Nephron (organoid): ENCODE data around the gene ATP6V0B.
A peak's percentile ranks its signal among the peaks of the same experiment; 100 is the strongest.

Experiments
- H3K27ac Mint-ChIP-seq, 3 experiments: 2 replicates each; pipeline ENCODE4 v1.8.0; 2020; ENCODE audit warnings: mixed read lengths in 3 of 3, mild to moderate bottlenecking in 2 of 3, moderate library complexity in 1 of 3
- H3K27me3 Mint-ChIP-seq: 2 replicates; pipeline ENCODE4 v1.8.0; 2021; ENCODE audit warnings: low read depth, mild to moderate bottlenecking, moderate library complexity, mixed read lengths
- H3K36me3 Mint-ChIP-seq: 2 replicates; pipeline ENCODE4 v1.8.0; 2020; ENCODE audit warnings: low read depth, mixed read lengths
- H3K4me1 Mint-ChIP-seq: 2 replicates; pipeline ENCODE4 v1.8.0; 2020; ENCODE audit warnings: mixed read lengths
- H3K4me3 Mint-ChIP-seq, 3 experiments: 2 replicates each; pipeline ENCODE4 v1.8.0; 2020; ENCODE audit warnings: mild to moderate bottlenecking in 3 of 3, mixed read lengths in 3 of 3, moderate library complexity in 2 of 3
- H3K9me3 Mint-ChIP-seq: 2 replicates; pipeline ENCODE4 v1.8.0; 2020; ENCODE audit warnings: mixed read lengths
- TF ChIP-seq, protein P1 (sequence below), 3 experiments: fragments of 200-600 bp; sonication (generic); IDR thresholded peaks; one replicate each; pipeline ENCODE4 v1.5.0; 2021; ENCODE audit warnings: antibody characterized with exemption in 3 of 3; ENCODE audit not compliant: unreplicated experiment in 3 of 3

Gene ATP6V0B

DNA sequence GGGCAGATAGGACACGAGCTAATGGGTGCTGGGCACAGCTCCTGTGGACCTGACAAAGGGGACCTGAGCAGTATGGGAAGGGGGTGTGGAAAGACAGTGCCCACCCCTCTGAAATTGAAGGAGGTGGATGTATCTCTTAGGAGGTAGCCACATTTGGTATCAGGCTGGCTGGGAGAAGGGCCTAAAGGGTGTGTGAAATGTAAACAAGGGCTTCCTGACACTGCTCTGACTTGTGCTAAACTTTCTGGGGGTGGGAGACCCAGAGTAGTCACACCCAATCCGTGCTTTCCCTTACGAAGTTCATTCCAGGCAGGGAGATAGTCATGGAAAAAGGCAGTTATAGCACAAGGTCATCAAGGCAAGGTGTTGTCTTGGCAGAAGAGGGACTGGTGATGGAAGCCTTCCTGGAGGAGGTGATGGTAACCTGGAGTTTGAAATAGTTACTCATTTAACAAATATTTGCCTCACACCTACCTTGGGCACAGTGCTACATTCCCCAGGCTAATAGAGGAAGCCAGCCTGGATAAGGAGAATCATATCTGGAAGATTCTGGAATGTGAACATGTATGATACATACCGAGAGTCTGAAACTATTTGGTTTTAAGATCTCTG, 11.3 kb downstream of the ATP6V0B start:
- Mint-ChIP-seq H3K4me1 (peaks cover 22% of the 10 kb centered on the region), H3K27ac (peak overlapping the region in 1 of 3 experiments; percentile 98), H3K27me3 (no peaks in the 10 kb centered on the region), H3K4me3 (no peak overlapping the region), H3K9me3 (no peaks in the 10 kb centered on the region), H3K36me3 (peaks cover 30% of the 10 kb centered on the region)
- TF ChIP-seq, protein P1, sequence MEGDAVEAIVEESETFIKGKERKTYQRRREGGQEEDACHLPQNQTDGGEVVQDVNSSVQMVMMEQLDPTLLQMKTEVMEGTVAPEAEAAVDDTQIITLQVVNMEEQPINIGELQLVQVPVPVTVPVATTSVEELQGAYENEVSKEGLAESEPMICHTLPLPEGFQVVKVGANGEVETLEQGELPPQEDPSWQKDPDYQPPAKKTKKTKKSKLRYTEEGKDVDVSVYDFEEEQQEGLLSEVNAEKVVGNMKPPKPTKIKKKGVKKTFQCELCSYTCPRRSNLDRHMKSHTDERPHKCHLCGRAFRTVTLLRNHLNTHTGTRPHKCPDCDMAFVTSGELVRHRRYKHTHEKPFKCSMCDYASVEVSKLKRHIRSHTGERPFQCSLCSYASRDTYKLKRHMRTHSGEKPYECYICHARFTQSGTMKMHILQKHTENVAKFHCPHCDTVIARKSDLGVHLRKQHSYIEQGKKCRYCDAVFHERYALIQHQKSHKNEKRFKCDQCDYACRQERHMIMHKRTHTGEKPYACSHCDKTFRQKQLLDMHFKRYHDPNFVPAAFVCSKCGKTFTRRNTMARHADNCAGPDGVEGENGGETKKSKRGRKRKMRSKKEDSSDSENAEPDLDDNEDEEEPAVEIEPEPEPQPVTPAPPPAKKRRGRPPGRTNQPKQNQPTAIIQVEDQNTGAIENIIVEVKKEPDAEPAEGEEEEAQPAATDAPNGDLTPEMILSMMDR (IDR thresholded peaks at IDR 0.05; ENCODE audit: unreplicated experiment in 3 of 3): no peak

DNA sequence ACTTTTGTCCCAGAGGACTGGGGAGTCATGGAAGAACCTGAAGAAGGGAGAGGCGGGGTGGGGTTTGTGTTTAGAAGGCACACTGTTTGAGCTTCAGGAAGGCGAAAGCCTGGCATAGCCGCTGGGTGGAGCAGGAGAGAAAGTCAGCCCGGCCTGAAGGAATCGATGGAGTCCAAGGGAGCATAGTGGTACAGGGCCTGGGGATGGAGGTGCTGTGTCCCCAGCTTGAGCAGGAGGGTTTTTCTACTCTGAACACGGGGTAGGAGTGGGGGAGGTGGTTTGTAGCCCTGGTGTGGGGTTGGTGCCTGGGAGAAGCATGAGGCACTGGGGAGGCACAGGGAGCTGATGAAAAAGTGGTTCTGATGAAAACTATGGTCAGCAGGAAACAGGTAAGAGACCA, 12.0 kb downstream of the ATP6V0B start:
- H3K9me3 Mint-ChIP-seq: no peaks in the 10 kb centered on the region
- H3K36me3 Mint-ChIP-seq: peaks cover 30% of the 10 kb centered on the region
- TF ChIP-seq, protein P1 (IDR thresholded peaks at IDR 0.05; ENCODE audit: unreplicated experiment in 3 of 3): no peak
- peak overlapping the region in 1 of 3 experiments; percentile 98 for H3K27ac Mint-ChIP-seq
- H3K4me3 Mint-ChIP-seq: no peak overlapping the region
- H3K4me1 Mint-ChIP-seq: peaks cover 22% of the 10 kb centered on the region
- no peaks in the 10 kb centered on the region for H3K27me3 Mint-ChIP-seq

DNA sequence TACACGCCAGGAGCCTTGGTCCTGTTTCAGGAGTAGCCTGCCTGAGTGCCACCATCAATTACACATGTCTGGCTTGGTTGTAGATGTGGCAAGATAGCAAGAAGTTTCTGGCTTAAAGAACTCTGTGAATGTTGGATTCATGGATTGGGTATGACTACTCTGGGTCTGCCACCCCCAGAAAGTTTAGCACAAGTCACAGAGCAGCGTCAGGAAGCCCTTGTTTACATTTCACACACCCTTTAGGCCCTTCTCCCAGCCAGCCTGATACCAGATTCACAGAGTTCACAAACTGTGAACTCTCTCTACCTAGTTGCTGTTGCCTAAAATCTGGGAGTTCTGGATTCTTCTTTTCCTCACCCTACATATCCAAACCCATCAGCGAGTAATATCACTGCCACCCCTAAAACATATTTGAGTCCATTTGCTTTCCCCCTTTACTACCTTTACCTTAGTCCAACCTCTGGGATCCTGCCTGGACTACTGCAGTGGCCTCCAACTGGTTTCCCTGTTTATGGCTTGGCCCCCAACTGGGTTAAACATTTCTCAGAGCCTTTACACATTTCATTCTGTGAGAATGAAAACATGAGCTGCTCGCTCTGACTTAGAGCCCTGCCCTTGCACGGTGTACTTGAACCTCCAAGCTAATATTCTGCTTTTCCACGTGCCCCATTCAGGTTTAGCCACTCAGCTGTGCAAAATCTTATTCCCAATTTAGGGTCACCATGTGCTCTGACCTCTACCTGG, 12.6 kb downstream of the ATP6V0B start:
- TF ChIP-seq, protein P1 (IDR thresholded peaks at IDR 0.05; ENCODE audit: unreplicated experiment in 3 of 3): no peak
- Mint-ChIP-seq H3K27me3 (no peaks in the 10 kb centered on the region), H3K9me3 (no peaks in the 10 kb centered on the region), H3K36me3 (peaks cover 30% of the 10 kb centered on the region), H3K4me3 (peak overlapping the region; percentile 0 to 53 (median 27)), H3K27ac (peak overlapping the region; percentile 55 to 98 (median 77)), H3K4me1 (peaks cover 22% of the 10 kb centered on the region)

DNA sequence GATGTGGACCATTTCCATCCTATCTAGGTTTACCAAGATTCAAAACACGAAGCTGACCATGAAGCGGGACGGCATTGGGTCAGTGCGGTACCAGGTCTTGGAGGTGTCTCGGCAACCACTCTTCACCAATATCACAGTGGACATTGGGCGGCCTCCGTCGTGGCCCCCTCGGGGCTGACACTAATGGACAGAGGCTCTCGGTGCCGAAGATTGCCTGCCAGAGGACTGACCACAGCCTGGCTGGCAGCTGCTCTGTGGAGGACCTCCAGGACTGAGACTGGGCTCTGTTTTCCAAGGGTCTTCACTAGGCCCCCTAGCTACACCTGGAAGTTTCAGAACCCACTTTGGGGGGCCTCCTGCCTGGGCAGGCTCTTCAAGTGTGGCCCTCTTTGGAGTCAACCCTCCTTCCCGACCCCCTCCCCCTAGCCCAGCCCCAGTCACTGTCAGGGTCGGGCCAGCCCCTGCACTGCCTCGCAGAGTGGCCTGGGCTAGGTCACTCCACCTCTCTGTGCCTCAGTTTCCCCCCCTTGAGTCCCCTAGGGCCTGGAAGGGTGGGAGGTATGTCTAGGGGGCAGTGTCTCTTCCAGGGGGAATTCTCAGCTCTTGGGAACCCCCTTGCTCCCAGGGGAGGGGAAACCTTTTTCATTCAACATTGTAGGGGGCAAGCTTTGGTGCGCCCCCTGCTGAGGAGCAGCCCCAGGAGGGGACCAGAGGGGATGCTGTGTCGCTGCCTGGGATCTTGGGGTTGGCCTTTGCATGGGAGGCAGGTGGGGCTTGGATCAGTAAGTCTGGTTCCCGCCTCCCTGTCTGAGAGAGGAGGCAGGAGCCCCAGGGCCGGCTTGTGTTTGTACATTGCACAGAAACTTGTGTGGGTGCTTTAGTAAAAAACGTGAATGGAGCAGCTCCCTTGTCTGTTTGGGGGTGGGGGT, 15.8 kb downstream of the ATP6V0B start:
- TF ChIP-seq, protein P1 (IDR thresholded peaks at IDR 0.05; ENCODE audit: unreplicated experiment in 3 of 3): no peak
- Mint-ChIP-seq H3K9me3 (no peaks in the 10 kb centered on the region), H3K36me3 (peaks cover 19% of the 10 kb centered on the region), H3K4me1 (peaks cover 13% of the 10 kb centered on the region), H3K27ac (peak overlapping the region in 2 of 3 experiments; percentile 62 to 66), H3K27me3 (peaks cover 3% of the 10 kb centered on the region), H3K4me3 (peak overlapping the region; percentile 90 to 93 (median 91))

DNA sequence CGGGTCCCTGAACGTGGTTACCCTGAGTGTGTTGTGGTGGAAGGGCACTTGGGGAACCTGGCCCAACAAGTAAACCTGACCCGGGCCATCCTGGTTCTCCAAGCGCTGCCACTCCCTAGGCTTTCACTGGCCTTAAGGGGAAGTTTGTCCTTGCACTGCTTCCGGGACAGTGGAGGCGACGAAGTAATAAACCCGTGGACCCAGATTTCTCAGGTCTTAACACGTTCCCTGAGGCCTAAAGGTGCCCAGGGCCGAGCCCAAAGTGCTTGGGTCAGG, 16.4 kb downstream of the ATP6V0B start:
- no peaks in the 10 kb centered on the region for H3K9me3 Mint-ChIP-seq
- peaks cover 13% of the 10 kb centered on the region for H3K36me3 Mint-ChIP-seq
- TF ChIP-seq, protein P1 (IDR thresholded peaks at IDR 0.05; ENCODE audit: unreplicated experiment in 3 of 3): no peak
- H3K4me1 Mint-ChIP-seq: peaks cover 13% of the 10 kb centered on the region
- peaks cover 3% of the 10 kb centered on the region for H3K27me3 Mint-ChIP-seq
- H3K27ac Mint-ChIP-seq: peak overlapping the region in 2 of 3 experiments; percentile 62 to 66
- peak overlapping the region; percentile 90 to 93 (median 91) for H3K4me3 Mint-ChIP-seq
